ENCODE measurements around the gene MTFMT.

The MTFMT gene

DNA sequence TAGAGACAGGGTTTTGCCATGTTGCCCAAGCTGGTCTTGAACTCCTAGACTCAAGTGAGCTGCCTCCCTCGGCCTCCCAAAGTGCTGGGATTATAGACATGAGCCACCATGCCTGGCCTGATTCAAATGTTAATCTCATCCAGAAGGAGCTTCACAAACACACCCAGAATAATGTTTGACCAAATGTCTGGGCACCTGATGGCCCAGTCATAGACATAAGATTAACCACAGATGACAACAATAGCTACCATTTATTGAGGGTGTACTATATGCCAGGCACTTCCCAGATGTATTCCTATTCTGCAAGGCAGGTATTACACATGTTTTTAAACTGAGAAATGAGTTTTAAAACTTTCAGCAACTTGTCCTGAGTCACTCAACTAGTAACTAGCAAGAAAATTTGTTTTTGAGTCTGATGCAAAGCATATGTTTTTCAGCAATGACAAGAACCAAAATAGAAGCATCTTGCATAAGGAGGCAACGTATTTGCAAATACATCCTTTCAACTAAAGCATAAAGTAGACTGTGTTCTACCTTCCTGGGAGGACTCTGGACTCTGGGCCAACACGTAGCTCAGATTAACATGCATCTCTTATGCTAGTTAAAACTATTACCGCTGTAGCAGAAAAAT lies 31.6 kb downstream of the MTFMT start:
- ChIA-PET CTCF (interaction anchor here (1.5 to 2.6 kb wide), 4 partner anchors 8 to 270 kb away, joined by 3 to 8 read pairs (median 8); no protein-coding TSS in a partner anchor), POLR2A (no interaction called here)
- TF ChIP-seq, protein P1, sequence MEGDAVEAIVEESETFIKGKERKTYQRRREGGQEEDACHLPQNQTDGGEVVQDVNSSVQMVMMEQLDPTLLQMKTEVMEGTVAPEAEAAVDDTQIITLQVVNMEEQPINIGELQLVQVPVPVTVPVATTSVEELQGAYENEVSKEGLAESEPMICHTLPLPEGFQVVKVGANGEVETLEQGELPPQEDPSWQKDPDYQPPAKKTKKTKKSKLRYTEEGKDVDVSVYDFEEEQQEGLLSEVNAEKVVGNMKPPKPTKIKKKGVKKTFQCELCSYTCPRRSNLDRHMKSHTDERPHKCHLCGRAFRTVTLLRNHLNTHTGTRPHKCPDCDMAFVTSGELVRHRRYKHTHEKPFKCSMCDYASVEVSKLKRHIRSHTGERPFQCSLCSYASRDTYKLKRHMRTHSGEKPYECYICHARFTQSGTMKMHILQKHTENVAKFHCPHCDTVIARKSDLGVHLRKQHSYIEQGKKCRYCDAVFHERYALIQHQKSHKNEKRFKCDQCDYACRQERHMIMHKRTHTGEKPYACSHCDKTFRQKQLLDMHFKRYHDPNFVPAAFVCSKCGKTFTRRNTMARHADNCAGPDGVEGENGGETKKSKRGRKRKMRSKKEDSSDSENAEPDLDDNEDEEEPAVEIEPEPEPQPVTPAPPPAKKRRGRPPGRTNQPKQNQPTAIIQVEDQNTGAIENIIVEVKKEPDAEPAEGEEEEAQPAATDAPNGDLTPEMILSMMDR (IDR thresholded peaks at IDR 0.05; ENCODE audit: control extremely low read depth, extremely low read depth, low read depth, missing control alignments): no peak
- DNase-seq (ENCODE audit: extremely low spot score): no peak

DNA sequence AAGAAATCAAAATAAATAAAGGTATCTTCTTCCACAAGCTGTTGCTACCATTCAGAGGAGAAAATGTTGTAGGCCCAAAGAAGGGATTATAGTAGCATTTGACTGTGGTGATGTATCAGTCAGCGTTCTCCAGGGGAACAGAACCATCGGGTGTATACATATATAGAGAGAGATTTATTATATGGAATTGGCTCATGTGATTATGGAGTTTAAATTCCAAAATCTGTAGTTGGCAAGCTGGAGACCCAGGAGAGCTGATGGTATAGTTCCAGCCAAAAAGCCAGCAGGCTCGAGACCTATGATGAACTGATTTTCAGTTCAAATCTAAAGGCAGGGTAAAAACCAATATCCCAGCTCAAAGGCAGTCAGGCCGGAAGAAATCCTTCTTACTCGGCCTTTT lies 32.4 kb downstream of the MTFMT start:
- ChIA-PET CTCF (interaction anchor here (1.3 to 2.6 kb wide), 6 partner anchors 8 to 269 kb away, joined by 3 to 8 read pairs (median 6); no protein-coding TSS in a partner anchor), POLR2A (no interaction called here)
- DNase-seq (ENCODE audit: extremely low spot score): no peak
- TF ChIP-seq, protein P1 (IDR thresholded peaks at IDR 0.05; ENCODE audit: control extremely low read depth, extremely low read depth, low read depth, missing control alignments): no peak

DNA sequence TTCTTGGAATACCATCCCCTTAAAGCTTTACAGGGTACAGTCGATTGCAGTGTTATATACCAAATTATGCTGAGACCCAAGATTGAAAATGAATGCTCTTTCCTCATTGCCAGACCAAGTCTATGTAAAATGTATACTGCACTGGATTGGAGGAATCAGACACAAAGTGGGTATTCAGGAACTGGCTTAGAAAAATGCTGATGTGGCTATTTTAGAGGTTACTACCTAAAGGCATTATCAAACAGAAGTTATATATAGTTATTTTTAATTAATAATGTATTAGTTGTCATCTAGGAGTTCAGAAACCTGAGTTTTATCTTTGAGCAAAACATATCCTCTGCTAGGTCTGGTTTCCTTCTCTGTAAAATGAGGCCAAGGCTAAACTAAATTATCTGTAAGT lies 36.1 kb downstream of the MTFMT start:
- POLR2A ChIA-PET: no interaction called here
- CTCF ChIA-PET: interaction anchor here (1.5 kb wide), 1 partner anchor 12 kb away, joined by 4 read pairs; no protein-coding TSS in a partner anchor
- TF ChIP-seq, protein P1 (IDR thresholded peaks at IDR 0.05; ENCODE audit: control extremely low read depth, extremely low read depth, low read depth, missing control alignments): no peak
- DNase-seq (ENCODE audit: extremely low spot score): no peak

DNA sequence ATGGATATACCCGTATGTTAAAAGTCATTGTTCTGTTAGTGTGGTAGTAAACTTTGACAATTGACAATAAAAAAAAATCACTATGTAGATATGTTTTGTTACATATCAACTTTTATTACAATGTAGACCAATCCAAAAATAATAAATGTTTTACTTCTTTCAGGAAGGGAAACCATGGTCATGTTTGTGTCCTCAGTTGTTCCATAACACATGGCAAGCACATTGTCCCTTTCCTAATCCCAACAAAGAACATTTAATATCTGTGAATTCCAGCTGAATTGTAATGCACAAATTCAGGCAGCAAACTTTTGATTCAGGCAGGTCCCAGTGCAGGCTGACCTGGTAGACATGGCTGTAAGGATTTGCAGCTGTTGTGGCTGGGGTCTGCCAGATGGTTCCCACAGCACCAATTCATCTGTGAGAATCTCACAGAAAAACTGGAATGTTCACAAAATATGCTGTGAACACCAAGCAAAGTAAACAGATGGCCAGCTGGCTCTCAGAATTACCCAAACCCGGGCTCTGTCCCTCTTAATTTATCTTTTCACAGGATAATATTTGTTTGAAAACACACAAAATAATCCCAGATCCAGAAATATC lies 37.8 kb downstream of the MTFMT start:
- CTCF ChIA-PET: interaction anchor here (1.2 to 1.5 kb wide), 2 partner anchors 9 to 14 kb away, joined by 3 to 4 read pairs; no protein-coding TSS in a partner anchor
- DNase-seq (ENCODE audit: extremely low spot score): no peak

DNA sequence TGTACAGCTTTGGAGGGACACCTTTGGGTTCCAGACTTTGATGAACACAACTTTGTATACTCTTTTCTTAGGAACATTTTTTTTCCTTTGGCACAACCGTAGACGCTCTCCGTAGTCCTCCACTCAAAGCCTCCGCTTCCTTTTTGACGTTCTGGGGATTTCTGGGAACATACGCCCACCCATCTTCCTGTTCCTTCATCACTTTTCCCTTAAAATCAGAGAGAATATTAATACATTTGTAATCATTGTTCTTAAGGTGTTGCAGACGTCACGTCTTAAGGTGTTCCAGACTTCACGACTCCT lies 39.3 kb downstream of the MTFMT start:
- CTCF ChIA-PET: interaction anchor here (1.3 to 1.5 kb wide), 2 partner anchors 21 to 44 kb away, joined by 3 read pairs; no protein-coding TSS in a partner anchor
- TF ChIP-seq, protein P1 (IDR thresholded peaks at IDR 0.05; ENCODE audit: control extremely low read depth, extremely low read depth, low read depth, missing control alignments): no peak
- POLR2A ChIA-PET: interaction anchor here (0.6 kb wide), 1 partner anchor 195 kb away, joined by 5 read pairs; the partner anchor contains the start of gene CLPX
- DNase-seq (ENCODE audit: extremely low spot score): no peak

More for the DNA sequence above, 37.8 kb downstream of the MTFMT start:
- TF ChIP-seq, protein P1 (IDR thresholded peaks at IDR 0.05; ENCODE audit: control extremely low read depth, extremely low read depth, low read depth, missing control alignments): no peak
- POLR2A ChIA-PET: interaction anchor here (0.8 kb wide), 1 partner anchor 314 kb away, joined by 3 read pairs; no protein-coding TSS in a partner anchor

DNA sequence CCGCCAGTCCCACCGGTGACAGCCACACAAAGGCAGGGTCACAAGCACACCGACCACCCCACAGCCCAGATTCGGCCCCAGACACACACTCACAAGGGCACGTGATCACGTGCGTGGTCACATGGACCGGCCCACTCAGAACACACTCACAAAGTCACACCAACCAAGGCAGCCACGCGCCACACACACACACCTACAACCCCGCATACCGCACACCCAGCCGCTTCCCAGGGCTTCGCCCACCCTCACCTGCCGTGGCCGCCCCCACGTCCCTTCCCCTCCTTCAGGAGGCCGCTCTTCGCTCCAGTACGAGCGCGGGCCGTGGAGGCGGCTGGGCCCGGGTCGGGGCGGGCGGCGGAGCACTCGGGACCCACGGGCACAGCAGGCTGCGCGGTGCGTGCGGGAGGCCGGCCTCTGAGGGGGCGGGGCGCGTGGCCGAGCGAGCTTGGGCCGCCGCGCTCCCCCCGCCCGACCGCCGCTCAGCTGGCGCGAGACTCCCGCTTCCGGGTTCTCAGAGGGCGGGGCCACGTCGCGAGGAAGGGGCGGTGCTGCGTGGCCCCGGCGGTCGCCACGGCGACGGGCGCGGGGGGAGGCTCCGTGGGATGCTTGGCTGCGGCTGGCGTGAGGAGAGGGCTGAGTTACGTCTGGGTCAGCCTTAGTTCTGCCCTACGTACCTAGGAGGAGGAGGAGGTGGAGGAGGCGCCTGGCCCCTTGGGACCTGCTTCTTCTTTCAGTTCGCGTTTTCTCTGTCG lies 39.8 kb downstream of the MTFMT start, which contains the start of gene SPG21:
TSS of gene SPG21 (minus strand) at position 499 of the 752 bp plus-strand sequence. CDS start 6,345 bp downstream, outside the sequence.
- TF ChIP-seq, protein P1 (IDR thresholded peaks at IDR 0.05; ENCODE audit: control extremely low read depth, extremely low read depth, low read depth, missing control alignments): no peak
- CTCF ChIA-PET: interaction anchor here (1.3 to 1.9 kb wide), 3 partner anchors 13 to 44 kb away, joined by 3 to 4 read pairs (median 3); no protein-coding TSS in a partner anchor
- peak; percentile 97 for DNase-seq (ENCODE audit: extremely low spot score)
- POLR2A ChIA-PET: interaction anchor here (0.6 kb wide), 2 partner anchors 196 to 557 kb away, joined by 3 to 5 read pairs; partner anchors contain the start of gene CLPX
